Gastrocnemius medialis (tissue), 4 donors: ENCODE data around the gene AICDA.

Experiments
- CTCF ChIP-seq, 5 experiments: fragments of 450-650 bp in 3 of 5; fragments of 200-600 bp in 2 of 5; sonication (generic) in 2 of 5; IDR thresholded peaks in 4 of 5; conservative IDR thresholded peaks in 1 of 5; 1 replicate in 4 of 5; 2 replicates in 1 of 5; pipeline ENCODE4 v1.5.1; 2016 to 2019; ENCODE audit warnings: antibody characterized with exemption in 5 of 5, mild to moderate bottlenecking in 3 of 5, moderate library complexity in 3 of 5
- POLR2A ChIP-seq, 2 donors: fragments of 450-650 bp; IDR thresholded peaks; one replicate each; pipeline ENCODE4 v1.6.1; 2017; ENCODE audit warnings: antibody characterized with exemption in 2 of 2, mild to moderate bottlenecking in 2 of 2, moderate library complexity in 2 of 2

DNA sequence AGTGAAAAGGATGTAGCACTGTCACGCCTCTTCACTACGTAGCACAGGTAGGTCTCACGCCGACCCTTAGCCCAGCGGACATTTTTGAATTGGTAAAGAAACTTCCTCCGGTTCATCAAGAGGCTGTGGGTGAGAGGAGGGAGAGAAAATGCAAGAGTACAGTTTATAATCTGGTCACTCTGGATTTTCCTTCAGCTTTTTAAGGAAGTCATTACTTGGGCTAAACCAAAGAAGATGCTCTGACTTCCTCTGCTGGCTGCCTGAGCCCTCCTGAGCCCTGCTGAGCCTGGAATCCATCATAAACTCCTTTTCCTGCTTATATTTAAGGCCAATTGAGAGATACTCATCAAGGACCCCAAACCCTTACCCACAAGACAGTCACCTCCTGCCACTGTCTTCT is 5.8 kb downstream of the AICDA start:
- TF ChIP-seq POLR2A (IDR thresholded peaks at IDR 0.05) (no peak), CTCF (IDR thresholded peaks at IDR 0.05 in 4 of 5, conservative IDR thresholded peaks at IDR 0.05 in 1 of 5) (no peak)
